ENCODE data around the gene TAS1R3.

DNA sequence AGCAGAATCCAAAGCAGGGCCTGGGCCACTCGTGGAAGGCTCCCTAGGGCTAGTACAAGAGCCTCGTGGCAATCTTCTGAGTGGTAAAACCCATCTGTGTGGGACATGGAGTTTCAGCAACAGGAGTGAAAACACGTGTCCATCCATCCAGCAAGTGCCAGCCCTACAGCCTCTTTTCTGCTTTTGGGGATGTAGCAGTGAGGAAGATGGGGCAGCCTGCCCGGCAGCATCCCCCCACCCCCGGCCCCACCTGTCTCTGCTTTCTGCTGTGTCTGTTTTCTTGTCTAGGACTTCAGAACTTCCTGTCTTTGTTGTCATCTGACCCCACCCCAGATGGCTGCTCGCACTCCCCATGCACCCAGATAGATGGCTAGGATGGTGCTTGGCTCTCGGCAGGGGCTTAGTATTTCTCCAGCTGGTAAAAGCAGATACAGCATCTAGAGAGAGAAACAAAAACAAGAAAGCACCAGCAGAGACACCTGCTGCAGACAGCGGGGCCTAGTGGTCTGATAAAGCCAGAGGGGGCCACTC, 4.9 kb upstream of the TAS1R3 start:
- TF ChIP-seq, protein P1, sequence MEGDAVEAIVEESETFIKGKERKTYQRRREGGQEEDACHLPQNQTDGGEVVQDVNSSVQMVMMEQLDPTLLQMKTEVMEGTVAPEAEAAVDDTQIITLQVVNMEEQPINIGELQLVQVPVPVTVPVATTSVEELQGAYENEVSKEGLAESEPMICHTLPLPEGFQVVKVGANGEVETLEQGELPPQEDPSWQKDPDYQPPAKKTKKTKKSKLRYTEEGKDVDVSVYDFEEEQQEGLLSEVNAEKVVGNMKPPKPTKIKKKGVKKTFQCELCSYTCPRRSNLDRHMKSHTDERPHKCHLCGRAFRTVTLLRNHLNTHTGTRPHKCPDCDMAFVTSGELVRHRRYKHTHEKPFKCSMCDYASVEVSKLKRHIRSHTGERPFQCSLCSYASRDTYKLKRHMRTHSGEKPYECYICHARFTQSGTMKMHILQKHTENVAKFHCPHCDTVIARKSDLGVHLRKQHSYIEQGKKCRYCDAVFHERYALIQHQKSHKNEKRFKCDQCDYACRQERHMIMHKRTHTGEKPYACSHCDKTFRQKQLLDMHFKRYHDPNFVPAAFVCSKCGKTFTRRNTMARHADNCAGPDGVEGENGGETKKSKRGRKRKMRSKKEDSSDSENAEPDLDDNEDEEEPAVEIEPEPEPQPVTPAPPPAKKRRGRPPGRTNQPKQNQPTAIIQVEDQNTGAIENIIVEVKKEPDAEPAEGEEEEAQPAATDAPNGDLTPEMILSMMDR (conservative IDR thresholded peaks at IDR 0.05; ENCODE audit: low read length): no peak
- no peak for TF ChIP-seq EZH2phosphoT487 (IDR thresholded peaks at IDR 0.05; ENCODE audit: borderline replicate concordance, low read depth, low read length)

Data from OCI-LY7 (cell line).